ENCODE results near the gene C1orf159.

DNA sequence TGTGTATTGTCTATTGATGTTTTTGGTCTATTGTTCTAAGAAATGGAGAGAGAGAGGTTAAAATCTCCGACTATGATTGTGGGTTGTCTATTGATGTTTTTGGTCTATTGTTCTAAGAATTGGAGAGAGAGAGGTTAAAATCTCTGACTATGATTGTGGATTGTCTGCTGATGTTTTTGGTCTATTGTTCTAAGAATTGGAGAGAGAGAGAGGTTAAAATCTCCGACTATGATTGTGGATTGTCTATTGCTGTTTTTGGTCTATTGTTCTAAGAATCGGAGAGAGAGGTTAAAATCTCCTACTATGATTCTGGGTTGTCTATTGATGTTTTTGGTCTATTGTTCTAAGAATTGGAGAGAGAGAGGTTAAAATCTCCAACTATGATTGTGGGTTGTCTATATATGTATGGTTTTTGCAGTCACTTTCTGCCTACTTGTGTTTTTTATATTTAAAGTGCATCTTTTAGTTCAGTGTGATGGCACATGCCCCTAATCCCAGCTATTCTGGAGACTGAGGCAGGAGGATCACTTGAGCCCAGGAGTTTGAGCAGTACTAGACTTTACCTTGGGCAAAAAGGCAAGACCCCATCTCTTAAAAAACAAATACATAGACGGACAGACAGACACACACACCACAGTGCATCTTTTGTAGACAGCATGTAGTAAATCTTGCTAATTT lies 16.2 kb downstream of the C1orf159 start:
- TF ChIP-seq EGR1 (IDR thresholded peaks at IDR 0.05) (no peak), TEAD4 (IDR thresholded peaks at IDR 0.05) (no peak), RAD21 (IDR thresholded peaks at IDR 0.05; ENCODE audit: low read depth) (no peak), REST (IDR thresholded peaks at IDR 0.05; ENCODE audit: low read depth) (no peak), FOXM1 (IDR thresholded peaks at IDR 0.05; ENCODE audit: borderline replicate concordance, low read depth) (no peak), ZBTB7A (IDR thresholded peaks at IDR 0.05; ENCODE audit: low read depth) (no peak), EP300 (IDR thresholded peaks at IDR 0.05; ENCODE audit: borderline replicate concordance) (no peak), TAF1 (IDR thresholded peaks at IDR 0.05; ENCODE audit: low read depth) (no peak), YY1 (IDR thresholded peaks at IDR 0.05; ENCODE audit: low read depth) (no peak), TCF12 (IDR thresholded peaks at IDR 0.05; ENCODE audit: low read depth) (no peak), USF1 (IDR thresholded peaks at IDR 0.05) (no peak), CREB1 (IDR thresholded peaks at IDR 0.05; ENCODE audit: low read depth) (no peak), CEBPB (IDR thresholded peaks at IDR 0.05) (no peak)
- TF ChIP-seq, protein P1, sequence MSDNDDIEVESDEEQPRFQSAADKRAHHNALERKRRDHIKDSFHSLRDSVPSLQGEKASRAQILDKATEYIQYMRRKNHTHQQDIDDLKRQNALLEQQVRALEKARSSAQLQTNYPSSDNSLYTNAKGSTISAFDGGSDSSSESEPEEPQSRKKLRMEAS (IDR thresholded peaks at IDR 0.05), result no peak

Measured in Ishikawa (cell line).